C4-2B (cell line): ENCODE data around the gene SLC4A1.

Source experiments
- H3K27ac ChIP-seq: fragments of 450-650 bp; 2 replicates; pipeline ENCODE4 v1.5.1; 2017
- CTCF ChIP-seq: fragments of 450-650 bp; conservative IDR thresholded peaks from 2 replicates; pipeline ENCODE4 v1.5.1; 2017; ENCODE audit warnings: mild to moderate bottlenecking
- ZFX ChIP-seq: fragments of 450-650 bp; IDR thresholded peaks from 2 replicates; pipeline ENCODE4 v1.6.1; 2017

Gene SLC4A1

GRCh38 chr17:44219108-44219615 is 48.8 kb downstream of the SLC4A1 start:
- peak overlapping the region; percentile 96 for H3K27ac ChIP-seq
- TF ChIP-seq ZFX: peak; percentile 51
- peak; percentile 12; the same call in 1 of the 2 replicates for TF ChIP-seq CTCF

- TF ChIP-seq CTCF (peak; percentile 72), ZFX (no peak)
- H3K27ac ChIP-seq: peak overlapping the region; percentile 96
These were observed 49.4 kb downstream of the SLC4A1 start for GRCh38 chr17:44218344-44219107.

- TF ChIP-seq CTCF (no peak), ZFX (no peak)
- H3K27ac ChIP-seq: peak overlapping the region; percentile 96
These were observed 50.1 kb downstream of the SLC4A1 start for GRCh38 chr17:44217738-44218343.

- TF ChIP-seq ZFX (no peak), CTCF (no peak)
- H3K27ac ChIP-seq: no peak overlapping the region; the same call in 1 of the 2 replicates
These were observed 51.2 kb downstream of the SLC4A1 start for GRCh38 chr17:44216694-44217093.

GRCh38 chr17:44216173-44216572 is 51.8 kb downstream of the SLC4A1 start:
- H3K27ac ChIP-seq: no peak overlapping the region
- no peak for TF ChIP-seq CTCF
- no peak for TF ChIP-seq ZFX

- no peak overlapping the region for H3K27ac ChIP-seq
- TF ChIP-seq CTCF (no peak), ZFX (no peak)
These were observed 53.0 kb downstream of the SLC4A1 start for GRCh38 chr17:44214896-44215295.

- no peak overlapping the region for H3K27ac ChIP-seq
- no peak for TF ChIP-seq ZFX
- no peak for TF ChIP-seq CTCF
These were observed 53.8 kb downstream of the SLC4A1 start for GRCh38 chr17:44214230-44214494.
